ENCODE data around the gene CDK19. TPM values are rescaled to one million over a fixed set of nuclear protein-coding genes. Genes with fewer than 3 reads are reported as not detected.
"Not testable (repeated sequence)": the region's sequence is repeated elsewhere in the genome, so short reads cannot be mapped to it uniquely, and the experiment has no call there.

Gene CDK19
- total RNA-seq, 2 donors from 2014 or later: 16.8 to 20.8 TPM

DNA sequence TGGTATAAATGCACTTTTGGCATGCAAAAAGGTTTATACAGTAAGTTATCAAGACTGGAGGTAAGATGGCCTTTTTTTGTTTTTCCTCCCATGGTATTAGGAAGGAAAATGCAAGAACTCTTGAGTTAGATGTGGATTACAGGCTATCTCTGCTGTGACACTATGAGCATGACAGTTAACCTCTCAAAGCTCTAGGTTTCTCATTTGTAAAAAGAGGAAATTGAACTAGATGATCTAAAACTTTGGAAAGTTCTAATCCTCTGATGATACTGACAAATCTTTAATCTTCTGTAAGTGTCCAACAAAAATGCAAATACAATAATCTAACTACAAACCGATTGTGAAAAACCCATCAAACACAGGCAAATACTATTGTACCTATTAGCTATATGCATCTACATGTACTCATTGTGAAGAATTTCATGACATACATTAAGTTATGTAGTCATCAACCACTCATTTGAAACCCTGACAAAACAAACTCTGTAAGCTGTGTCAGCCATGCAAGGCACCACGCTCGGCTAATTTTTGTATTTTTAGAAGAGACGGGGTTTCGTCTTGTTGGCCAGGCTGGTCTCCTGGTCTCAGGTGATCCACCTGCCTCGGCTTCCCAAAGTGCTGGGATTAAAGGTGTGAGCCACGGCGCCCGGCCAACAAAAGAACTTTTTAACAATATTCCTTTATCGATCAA is 4.2 kb downstream of the CDK19 start:
- H3K27ac Mint-ChIP-seq: no peak overlapping the region
- Histone ChIP-seq H3K27me3 (ENCODE audit: control insufficient read depth, insufficient read depth, low read length, poor library complexity, severe bottlenecking) (no peaks in the 10 kb centered on the region), H3K9ac (ENCODE audit: extremely low read depth, low read length, poor library complexity, severe bottlenecking) (no peak overlapping the region), H3K9me3 (ENCODE audit: control insufficient read depth, low read length) (no peaks in the 10 kb centered on the region), H3K4me3 (ENCODE audit: low read length) (no peak overlapping the region), H3K27ac (ENCODE audit: low read depth, low read length) (no peak overlapping the region), H3K36me3 (ENCODE audit: control insufficient read depth, insufficient read depth, low read length) (no peaks in the 10 kb centered on the region), H3K4me1 (ENCODE audit: control insufficient read depth, insufficient read depth, low read length) (no peaks in the 10 kb centered on the region)
- DNase-seq: no peak
- peaks cover 10% of the 10 kb centered on the region for H3K36me3 Mint-ChIP-seq (ENCODE audit: low read depth)
- 95 to 98% methylated on average over 6 to 10 of the region's 10 CpGs for WGBS, 2 experiments (ENCODE audit: insufficient coverage in 1 of 2, insufficient read length in 1 of 2)
- no peak overlapping the region for H3K4me3 Mint-ChIP-seq
- H3K4me1 Mint-ChIP-seq: peaks cover 6% of the 10 kb centered on the region
- H3K9me3 Mint-ChIP-seq: no peaks in the 10 kb centered on the region
- H3K27me3 Mint-ChIP-seq (ENCODE audit: insufficient read depth): no peaks in the 10 kb centered on the region
- TF ChIP-seq, protein P1, sequence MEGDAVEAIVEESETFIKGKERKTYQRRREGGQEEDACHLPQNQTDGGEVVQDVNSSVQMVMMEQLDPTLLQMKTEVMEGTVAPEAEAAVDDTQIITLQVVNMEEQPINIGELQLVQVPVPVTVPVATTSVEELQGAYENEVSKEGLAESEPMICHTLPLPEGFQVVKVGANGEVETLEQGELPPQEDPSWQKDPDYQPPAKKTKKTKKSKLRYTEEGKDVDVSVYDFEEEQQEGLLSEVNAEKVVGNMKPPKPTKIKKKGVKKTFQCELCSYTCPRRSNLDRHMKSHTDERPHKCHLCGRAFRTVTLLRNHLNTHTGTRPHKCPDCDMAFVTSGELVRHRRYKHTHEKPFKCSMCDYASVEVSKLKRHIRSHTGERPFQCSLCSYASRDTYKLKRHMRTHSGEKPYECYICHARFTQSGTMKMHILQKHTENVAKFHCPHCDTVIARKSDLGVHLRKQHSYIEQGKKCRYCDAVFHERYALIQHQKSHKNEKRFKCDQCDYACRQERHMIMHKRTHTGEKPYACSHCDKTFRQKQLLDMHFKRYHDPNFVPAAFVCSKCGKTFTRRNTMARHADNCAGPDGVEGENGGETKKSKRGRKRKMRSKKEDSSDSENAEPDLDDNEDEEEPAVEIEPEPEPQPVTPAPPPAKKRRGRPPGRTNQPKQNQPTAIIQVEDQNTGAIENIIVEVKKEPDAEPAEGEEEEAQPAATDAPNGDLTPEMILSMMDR (conservative IDR thresholded peaks at IDR 0.05): no peak

DNA sequence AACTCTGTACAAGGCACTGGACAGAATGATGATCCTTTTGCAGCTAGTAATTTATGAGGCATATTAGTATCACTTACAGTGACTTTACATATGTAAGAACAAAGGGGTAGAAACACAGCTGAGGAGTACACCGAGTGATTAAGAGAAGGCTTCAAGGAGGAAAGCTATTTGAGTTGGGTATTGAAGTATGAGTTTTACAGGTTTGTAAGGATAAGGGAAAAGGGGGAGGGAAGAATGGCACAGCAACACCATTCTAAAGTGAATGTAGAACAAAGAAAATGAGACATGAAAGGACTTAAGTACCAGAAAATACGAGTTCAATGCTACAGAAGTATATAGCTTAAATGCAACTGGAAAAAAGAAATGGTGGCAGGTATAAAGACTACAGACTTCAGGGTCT is 5.5 kb downstream of the CDK19 start:
- peaks cover 14% of the 10 kb centered on the region for H3K36me3 Mint-ChIP-seq (ENCODE audit: low read depth)
- H3K27me3 ChIP-seq (ENCODE audit: control insufficient read depth, insufficient read depth, low read length, poor library complexity, severe bottlenecking): no peaks in the 10 kb centered on the region
- TF ChIP-seq, protein P1 (conservative IDR thresholded peaks at IDR 0.05): no peak
- no peak overlapping the region for H3K4me3 ChIP-seq (ENCODE audit: low read length)
- WGBS, 2 experiments (ENCODE audit: insufficient coverage in 1 of 2, insufficient read length in 1 of 2): 96 to 100% methylated on average over 2 of the region's 2 CpGs
- H3K4me3 Mint-ChIP-seq: no peak overlapping the region
- H3K9me3 Mint-ChIP-seq: peaks cover 2% of the 10 kb centered on the region
- H3K36me3 ChIP-seq (ENCODE audit: control insufficient read depth, insufficient read depth, low read length): no peaks in the 10 kb centered on the region
- no peak for DNase-seq
- H3K9ac ChIP-seq (ENCODE audit: extremely low read depth, low read length, poor library complexity, severe bottlenecking): no peak overlapping the region
- no peak overlapping the region for H3K27ac Mint-ChIP-seq
- H3K4me1 ChIP-seq (ENCODE audit: control insufficient read depth, insufficient read depth, low read length): no peaks in the 10 kb centered on the region
- H3K27me3 Mint-ChIP-seq (ENCODE audit: insufficient read depth): no peaks in the 10 kb centered on the region
- H3K9me3 ChIP-seq (ENCODE audit: control insufficient read depth, low read length): no peaks in the 10 kb centered on the region
- H3K4me1 Mint-ChIP-seq: peaks cover 6% of the 10 kb centered on the region
- H3K27ac ChIP-seq (ENCODE audit: low read depth, low read length): no peak overlapping the region

DNA sequence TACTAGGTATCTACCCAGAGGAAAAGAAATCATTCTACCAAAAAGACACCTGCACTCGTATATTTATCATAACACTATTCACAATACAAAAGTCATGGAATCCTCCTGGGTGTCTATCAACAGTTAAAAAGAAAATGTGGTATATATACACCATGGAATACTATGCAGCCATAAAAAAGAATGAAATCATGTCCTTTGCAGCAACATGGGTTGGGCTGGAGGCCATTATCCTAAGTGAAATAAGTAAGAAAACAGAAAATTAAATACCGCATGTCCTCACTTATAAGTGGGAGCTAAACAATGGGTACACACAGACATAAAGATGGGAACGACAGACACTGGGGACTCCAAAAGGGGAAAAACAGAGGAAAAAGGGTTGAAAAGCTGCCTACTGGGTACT is 13.1 kb downstream of the CDK19 start:
- Mint-ChIP-seq H3K9me3 (peaks cover 21% of the 10 kb centered on the region), H3K36me3 (ENCODE audit: low read depth) (peaks cover 25% of the 10 kb centered on the region)
- DNase-seq; H3K27ac ChIP-seq (ENCODE audit: low read depth, low read length); H3K4me3 Mint-ChIP-seq; H3K4me1 ChIP-seq (ENCODE audit: control insufficient read depth, insufficient read depth, low read length); H3K36me3 ChIP-seq (ENCODE audit: control insufficient read depth, insufficient read depth, low read length); H3K9ac ChIP-seq (ENCODE audit: extremely low read depth, low read length, poor library complexity, severe bottlenecking); H3K4me1 Mint-ChIP-seq; H3K27me3 Mint-ChIP-seq (ENCODE audit: insufficient read depth); H3K27me3 ChIP-seq (ENCODE audit: control insufficient read depth, insufficient read depth, low read length, poor library complexity, severe bottlenecking); H3K27ac Mint-ChIP-seq: not testable (repeated sequence)
- Histone ChIP-seq H3K9me3 (ENCODE audit: control insufficient read depth, low read length) (peaks cover 23% of the 10 kb centered on the region), H3K4me3 (ENCODE audit: low read length) (peak overlapping the region; percentile 23)
- WGBS, 2 experiments (ENCODE audit: insufficient coverage in 1 of 2, insufficient read length in 1 of 2): 92 to 98% methylated on average over 2 of the region's 3 CpGs

DNA sequence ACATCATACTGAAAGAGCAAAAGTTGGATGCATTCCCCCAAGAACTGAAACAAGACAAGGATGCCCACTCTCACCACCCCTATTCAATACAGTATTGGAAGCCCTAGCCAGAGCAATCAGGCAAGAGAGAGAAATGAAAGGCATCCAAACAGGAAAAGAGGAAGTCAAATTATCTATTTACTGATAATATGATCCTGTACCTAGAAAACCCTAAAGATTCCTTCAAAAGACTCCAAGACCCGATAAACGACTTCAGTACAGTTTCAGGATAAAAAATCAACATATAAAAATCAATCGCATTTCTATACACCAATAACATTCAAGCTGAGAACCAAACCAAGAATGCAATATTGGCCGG is 14.5 kb downstream of the CDK19 start:
- Mint-ChIP-seq H3K4me1 (no peaks in the 10 kb centered on the region), H3K9me3 (peaks cover 21% of the 10 kb centered on the region), H3K27me3 (ENCODE audit: insufficient read depth) (no peaks in the 10 kb centered on the region), H3K27ac (no peak overlapping the region), H3K36me3 (ENCODE audit: low read depth) (peaks cover 25% of the 10 kb centered on the region), H3K4me3 (no peak overlapping the region)
- H3K27ac ChIP-seq (ENCODE audit: low read depth, low read length): no peak overlapping the region
- H3K9ac ChIP-seq (ENCODE audit: extremely low read depth, low read length, poor library complexity, severe bottlenecking): no peak overlapping the region
- H3K27me3 ChIP-seq (ENCODE audit: control insufficient read depth, insufficient read depth, low read length, poor library complexity, severe bottlenecking): no peaks in the 10 kb centered on the region
- H3K4me3 ChIP-seq (ENCODE audit: low read length): no peak overlapping the region
- peaks cover 23% of the 10 kb centered on the region for H3K9me3 ChIP-seq (ENCODE audit: control insufficient read depth, low read length)
- H3K36me3 ChIP-seq (ENCODE audit: control insufficient read depth, insufficient read depth, low read length): no peaks in the 10 kb centered on the region
- TF ChIP-seq, protein P1 (conservative IDR thresholded peaks at IDR 0.05): no peak
- 95% methylated on average over 2 to 4 of the region's 4 CpGs for WGBS, 2 experiments (ENCODE audit: insufficient coverage in 1 of 2, insufficient read length in 1 of 2)
- H3K4me1 ChIP-seq (ENCODE audit: control insufficient read depth, insufficient read depth, low read length): no peaks in the 10 kb centered on the region
- DNase-seq: no peak
